OCI-LY1 (cell line): Measurements from ENCODE around the gene PKNOX2.

Experiments used
- H2AFZ ChIP-seq: fragments of 200-600 bp; sonication (generic), shearing (Covaris generic); 2 replicates; pipeline ENCODE4 v1.6.0; 2014; ENCODE audit warnings: antibody characterized with exemption, mild to moderate bottlenecking, low read length
- H3F3A ChIP-seq: fragments of 200-600 bp; sonication (generic), shearing (Covaris generic); 2 replicates; pipeline ENCODE4 v1.6.0; 2014; ENCODE audit warnings: mild to moderate bottlenecking, antibody characterized with exemption, low read length, moderate library complexity; ENCODE audit not compliant: insufficient read depth
- H3K27ac ChIP-seq: fragments of 200-600 bp; sonication (generic); 2 replicates; pipeline ENCODE4 v1.5.1; 2014; ENCODE audit warnings: low read length, mixed run types, mild to moderate bottlenecking, low read depth; ENCODE audit not compliant: poor library complexity, severe bottlenecking
- H3K27me3 ChIP-seq: fragments of 200-600 bp; sonication (generic); 2 replicates; pipeline ENCODE4 v1.6.0; 2014; ENCODE audit warnings: antibody characterized with exemption, mild to moderate bottlenecking, low read length, moderate library complexity; ENCODE audit not compliant: insufficient read depth
- H3K36me3 ChIP-seq: fragments of 200-600 bp; sonication (generic); 2 replicates; pipeline ENCODE4 v1.6.1; 2014; ENCODE audit warnings: mild to moderate bottlenecking, antibody characterized with exemption, low read length, moderate library complexity, mixed read lengths; ENCODE audit not compliant: insufficient read depth
- H3K4me1 ChIP-seq: fragments of 200-600 bp; sonication (generic); 2 replicates; pipeline ENCODE4 v1.5.1; 2014; ENCODE audit warnings: mild to moderate bottlenecking, low read length, moderate library complexity; ENCODE audit not compliant: insufficient read depth, severe bottlenecking
- H3K4me2 ChIP-seq: fragments of 200-600 bp; sonication (generic), shearing (Covaris generic); 2 replicates; pipeline ENCODE4 v1.6.1; 2014; ENCODE audit warnings: low read length
- H3K4me3 ChIP-seq: fragments of 200-600 bp; sonication (generic); 2 replicates; pipeline ENCODE4 v1.5.1; 2014; ENCODE audit warnings: low read length, low read depth, mild to moderate bottlenecking, mixed read lengths; ENCODE audit not compliant: poor library complexity, severe bottlenecking
- H3K79me2 ChIP-seq: fragments of 200-600 bp; shearing (Covaris generic); 2 replicates; pipeline ENCODE4 v1.6.1; 2016; ENCODE audit warnings: mixed run types, low read length, mixed read lengths; ENCODE audit not compliant: insufficient read depth
- H3K9ac ChIP-seq: fragments of 200-600 bp; sonication (generic), shearing (Covaris generic); 2 replicates; pipeline ENCODE4 v1.6.1; 2014; ENCODE audit warnings: mild to moderate bottlenecking, low read length, mixed read lengths
- H3K9me2 ChIP-seq: fragments of 200-600 bp; sonication (generic), shearing (Covaris generic); 2 replicates; pipeline ENCODE4 v1.6.1; 2014; ENCODE audit warnings: low read depth, mild to moderate bottlenecking, low read length, mixed read lengths
- H3K9me3 ChIP-seq: fragments of 200-600 bp; shearing (Covaris generic); 2 replicates; pipeline ENCODE4 v1.6.1; 2014; ENCODE audit warnings: low read length, mixed read lengths
- H4K20me1 ChIP-seq: fragments of 200-600 bp; sonication (generic), shearing (Covaris generic); 2 replicates; pipeline ENCODE4 v1.6.0; 2016; ENCODE audit warnings: mild to moderate bottlenecking, low read length; ENCODE audit not compliant: insufficient read depth
- EZH2 ChIP-seq: fragments of 200-600 bp; sonication (generic), shearing (Covaris generic); IDR thresholded peaks from 2 replicates; pipeline ENCODE4 v1.8.0; 2017; ENCODE audit warnings: borderline replicate concordance, mixed run types, mild to moderate bottlenecking, antibody characterized with exemption, low read length, moderate library complexity, mixed read lengths
- TF ChIP-seq, protein P1 (sequence below): fragments of 200-600 bp; sonication (generic), shearing (Covaris generic); IDR thresholded peaks from 2 replicates; pipeline ENCODE4 v1.5.1; 2017; ENCODE audit warnings: mild to moderate bottlenecking, antibody characterized with exemption, low read length, moderate library complexity, mixed read lengths

The PKNOX2 gene

DNA sequence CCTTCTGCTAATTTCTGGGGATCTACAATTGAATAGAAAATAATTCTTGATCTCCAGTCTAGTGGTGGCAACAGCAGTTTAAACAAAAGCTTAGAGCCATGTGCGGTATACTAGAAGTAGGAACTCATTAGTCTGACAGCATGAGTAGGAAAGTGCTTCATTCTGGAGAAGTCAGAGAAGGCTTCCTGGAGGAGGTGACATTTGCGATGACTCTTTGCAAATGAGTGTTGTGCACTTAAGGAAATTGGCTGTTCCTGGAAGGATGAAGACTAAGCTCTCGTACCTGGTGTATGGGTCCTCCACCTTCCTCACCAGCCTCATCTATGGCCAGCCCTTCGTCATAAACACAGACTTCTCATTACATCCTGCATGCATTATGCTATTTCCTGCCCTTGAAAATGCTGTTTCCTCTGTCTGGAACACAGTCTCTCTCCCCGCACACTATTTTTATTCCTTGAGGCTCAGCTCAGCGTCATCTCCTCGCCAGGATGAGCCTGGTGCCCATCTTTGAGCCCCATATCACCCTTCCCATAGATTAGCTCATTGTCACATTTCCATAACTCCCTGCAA lies 132.9 kb downstream of the PKNOX2 start:
- Histone ChIP-seq H3K36me3 (no peaks in the 10 kb centered on the region), H3K9me3 (no peaks in the 10 kb centered on the region), H3K27ac (no peak overlapping the region), H3K4me1 (no peaks in the 10 kb centered on the region), H3K4me3 (no peak overlapping the region), H3K4me2 (no peak overlapping the region), H2AFZ (no peak overlapping the region), H3K9me2 (no peaks in the 10 kb centered on the region), H3K9ac (no peak overlapping the region), H3K79me2 (no peaks in the 10 kb centered on the region), H4K20me1 (no peaks in the 10 kb centered on the region), H3K27me3 (no peaks in the 10 kb centered on the region), H3F3A (no peaks in the 10 kb centered on the region)
- TF ChIP-seq EZH2: no peak
- TF ChIP-seq, protein P1, sequence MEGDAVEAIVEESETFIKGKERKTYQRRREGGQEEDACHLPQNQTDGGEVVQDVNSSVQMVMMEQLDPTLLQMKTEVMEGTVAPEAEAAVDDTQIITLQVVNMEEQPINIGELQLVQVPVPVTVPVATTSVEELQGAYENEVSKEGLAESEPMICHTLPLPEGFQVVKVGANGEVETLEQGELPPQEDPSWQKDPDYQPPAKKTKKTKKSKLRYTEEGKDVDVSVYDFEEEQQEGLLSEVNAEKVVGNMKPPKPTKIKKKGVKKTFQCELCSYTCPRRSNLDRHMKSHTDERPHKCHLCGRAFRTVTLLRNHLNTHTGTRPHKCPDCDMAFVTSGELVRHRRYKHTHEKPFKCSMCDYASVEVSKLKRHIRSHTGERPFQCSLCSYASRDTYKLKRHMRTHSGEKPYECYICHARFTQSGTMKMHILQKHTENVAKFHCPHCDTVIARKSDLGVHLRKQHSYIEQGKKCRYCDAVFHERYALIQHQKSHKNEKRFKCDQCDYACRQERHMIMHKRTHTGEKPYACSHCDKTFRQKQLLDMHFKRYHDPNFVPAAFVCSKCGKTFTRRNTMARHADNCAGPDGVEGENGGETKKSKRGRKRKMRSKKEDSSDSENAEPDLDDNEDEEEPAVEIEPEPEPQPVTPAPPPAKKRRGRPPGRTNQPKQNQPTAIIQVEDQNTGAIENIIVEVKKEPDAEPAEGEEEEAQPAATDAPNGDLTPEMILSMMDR: no peak

DNA sequence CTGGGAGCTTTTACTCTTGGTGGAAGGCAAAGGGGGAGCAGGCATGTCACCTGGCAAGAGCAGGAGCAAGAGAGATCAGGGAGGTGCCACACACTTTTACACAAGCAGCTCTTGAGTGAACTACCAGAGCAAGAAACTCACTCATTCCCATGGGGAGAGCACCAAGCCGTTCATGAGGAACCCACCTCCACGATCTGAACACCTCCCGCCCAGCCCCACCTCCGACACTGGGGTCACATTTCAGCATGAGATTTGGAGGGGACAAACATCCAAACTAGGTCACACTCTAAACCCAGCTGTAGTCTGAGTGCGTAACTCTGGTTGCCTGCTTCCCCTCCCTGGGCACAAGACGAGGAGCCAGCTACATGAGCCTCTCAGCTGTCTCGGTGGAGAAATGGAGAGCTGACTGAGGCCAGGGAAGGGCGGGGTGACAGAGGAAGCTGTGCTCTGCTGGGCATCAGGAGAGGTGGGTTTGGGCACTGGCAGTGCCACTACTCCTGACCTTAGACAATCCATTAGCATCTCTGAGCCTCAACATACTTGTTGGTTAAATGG lies 134.6 kb downstream of the PKNOX2 start:
- no peak overlapping the region for H3K9ac ChIP-seq
- H2AFZ ChIP-seq: no peak overlapping the region
- TF ChIP-seq, protein P1: no peak
- no peak for TF ChIP-seq EZH2
- no peak overlapping the region for H3K4me2 ChIP-seq
- H3F3A ChIP-seq: no peaks in the 10 kb centered on the region
- no peaks in the 10 kb centered on the region for H3K9me3 ChIP-seq
- no peaks in the 10 kb centered on the region for H3K36me3 ChIP-seq
- no peaks in the 10 kb centered on the region for H3K27me3 ChIP-seq
- H3K27ac ChIP-seq: no peak overlapping the region
- H3K9me2 ChIP-seq: no peaks in the 10 kb centered on the region
- H4K20me1 ChIP-seq: no peaks in the 10 kb centered on the region
- H3K4me1 ChIP-seq: no peaks in the 10 kb centered on the region
- no peaks in the 10 kb centered on the region for H3K79me2 ChIP-seq
- no peak overlapping the region for H3K4me3 ChIP-seq

DNA sequence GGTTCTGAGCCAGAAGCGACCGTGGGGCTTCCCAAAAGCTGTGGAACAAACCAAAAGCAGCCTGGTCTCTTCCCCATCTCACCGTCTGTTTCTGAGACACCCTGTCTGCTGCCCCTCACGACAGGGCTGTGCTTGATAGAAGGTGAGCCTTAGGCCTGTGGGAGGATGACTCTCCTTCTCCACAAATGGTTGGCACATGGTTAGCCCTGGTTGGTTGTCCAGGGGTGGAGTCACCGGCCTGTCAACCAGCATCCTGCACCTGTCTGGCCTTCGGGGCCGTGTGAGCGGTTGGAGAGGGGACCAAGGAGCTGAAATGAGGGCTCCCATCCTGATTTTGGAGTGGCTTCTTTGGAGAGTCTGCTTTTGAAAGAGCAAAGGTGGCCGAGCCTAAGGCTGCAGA lies 135.3 kb downstream of the PKNOX2 start:
- H3K27ac ChIP-seq: no peak overlapping the region
- H3K4me2 ChIP-seq: no peak overlapping the region
- no peaks in the 10 kb centered on the region for H3K79me2 ChIP-seq
- H3K4me1 ChIP-seq: no peaks in the 10 kb centered on the region
- TF ChIP-seq EZH2: no peak
- TF ChIP-seq, protein P1: no peak
- no peaks in the 10 kb centered on the region for H4K20me1 ChIP-seq
- no peaks in the 10 kb centered on the region for H3K9me2 ChIP-seq
- no peak overlapping the region for H3K9ac ChIP-seq
- no peaks in the 10 kb centered on the region for H3K36me3 ChIP-seq
- H3K9me3 ChIP-seq: no peaks in the 10 kb centered on the region
- H3F3A ChIP-seq: no peaks in the 10 kb centered on the region
- no peak overlapping the region for H2AFZ ChIP-seq
- H3K4me3 ChIP-seq: no peak overlapping the region
- no peaks in the 10 kb centered on the region for H3K27me3 ChIP-seq
